HEK293 (cell line): ENCODE data around the gene HMG20A.

Experiments
- CTCF ChIA-PET: fragments of 350-600 bp; formaldehyde crosslinking; extraction: SDS; loops from one replicate; lab custom pipeline; 2021; ENCODE audit warnings: antibody characterized with exemption; lab: Yijun Ruan, JAX
- POLR2A ChIA-PET: fragments of 300-600 bp; formaldehyde crosslinking; extraction: SDS; loops from one replicate; lab custom pipeline; 2020; ENCODE audit warnings: antibody characterized with exemption, inconsistent platforms; lab: Yijun Ruan, JAX
- H3K27ac ChIP-seq: fragments of 200-500 bp; sonication (Bioruptor generic); 2 replicates; pipeline ENCODE4 v1.5.1; 2014; ENCODE audit warnings: low read depth, low read length, control low read depth, inconsistent platforms; ENCODE audit errors: extremely low read depth
- H3K36me3 ChIP-seq, 2 experiments: fragments of 200-500 bp in 1 of 2; sonication (Bioruptor generic) in 1 of 2; 1 replicate in 1 of 2; 2 replicates in 1 of 2; pipeline ENCODE4 v1.5.1; 2014 to 2017; ENCODE audit warnings: inconsistent platforms in 2 of 2, low read length in 2 of 2; ENCODE audit not compliant: control insufficient read depth in 2 of 2, insufficient read depth in 1 of 2
- H3K4me1 ChIP-seq: fragments of 200-500 bp; sonication (Bioruptor generic); 2 replicates; pipeline ENCODE4 v1.5.1; 2014; ENCODE audit warnings: mild to moderate bottlenecking, low read length, inconsistent platforms; ENCODE audit not compliant: control insufficient read depth, insufficient read depth
- H3K4me3 ChIP-seq: 2 replicates; pipeline ENCODE4 v1.5.1; 2011; ENCODE audit warnings: low read depth, mild to moderate bottlenecking, control low read depth, low read length, moderate library complexity
- H3K9me3 ChIP-seq: fragments of 200-500 bp; sonication (Bioruptor generic); 2 replicates; pipeline ENCODE4 v1.5.1; 2014; ENCODE audit warnings: low read depth, low read length, inconsistent platforms; ENCODE audit not compliant: control insufficient read depth, insufficient read depth
- BCL6B ChIP-seq: fragments of 450-650 bp; formaldehyde crosslinking; IDR thresholded peaks from 2 replicates; pipeline ENCODE4 v1.5.1; 2017; ENCODE audit warnings: missing biosample characterization, missing genetic modification characterization
- CTCF ChIP-seq: fragments of 450-650 bp; formaldehyde crosslinking; IDR thresholded peaks from 2 replicates; pipeline ENCODE4 v1.5.1; 2016; ENCODE audit warnings: missing biosample characterization, missing genetic modification characterization
- GLI2 ChIP-seq: fragments of 450-650 bp; formaldehyde crosslinking; IDR thresholded peaks from 2 replicates; pipeline ENCODE4; 2017; ENCODE audit warnings: missing biosample characterization, missing genetic modification characterization, low read depth, borderline replicate concordance
- HIC1 ChIP-seq: fragments of 450-650 bp; formaldehyde crosslinking; IDR thresholded peaks from 2 replicates; pipeline ENCODE4 v1.5.1; 2016; ENCODE audit warnings: missing biosample characterization, missing genetic modification characterization
- MYNN ChIP-seq: fragments of 450-650 bp; formaldehyde crosslinking; IDR thresholded peaks from 2 replicates; pipeline ENCODE4 v1.5.1; 2016; ENCODE audit warnings: missing biosample characterization, missing genetic modification characterization, borderline replicate concordance
- PRDM1 ChIP-seq: fragments of 450-650 bp; formaldehyde crosslinking; IDR thresholded peaks from 2 replicates; pipeline ENCODE4; 2016; ENCODE audit warnings: missing biosample characterization, missing genetic modification characterization
- ZBTB8A ChIP-seq: fragments of 450-650 bp; formaldehyde crosslinking; IDR thresholded peaks from 2 replicates; pipeline ENCODE4 v1.5.1; 2016; ENCODE audit warnings: missing biosample characterization, missing genetic modification characterization
- ZFP37 ChIP-seq: fragments of 450-650 bp; formaldehyde crosslinking; IDR thresholded peaks from 2 replicates; pipeline ENCODE4 v1.5.1; 2016; ENCODE audit warnings: missing biosample characterization, missing genetic modification characterization
- ZNF202 ChIP-seq: fragments of 450-650 bp; formaldehyde crosslinking; IDR thresholded peaks from 2 replicates; pipeline ENCODE4 v1.5.1; 2016; ENCODE audit warnings: missing biosample characterization, missing genetic modification characterization, borderline replicate concordance
- ZNF24 ChIP-seq: fragments of 450-650 bp; formaldehyde crosslinking; IDR thresholded peaks from 2 replicates; pipeline ENCODE4 v1.5.1; 2016; ENCODE audit warnings: missing biosample characterization, missing genetic modification characterization
- ZNF274 ChIP-seq, 2 experiments: fragments of 200-500 bp in 1 of 2; fragments of 450-650 bp in 1 of 2; sonication (Bioruptor generic) in 1 of 2; formaldehyde crosslinking in 1 of 2; IDR thresholded peaks; 2 replicates each; pipeline versions ENCODE4 v1.5.1 to v1.6.1; 2014 to 2016; ENCODE audit warnings: borderline replicate concordance in 1 of 2, inconsistent platforms in 1 of 2, low read length in 1 of 2, missing biosample characterization in 1 of 2, missing genetic modification characterization in 1 of 2
- ZNF311 ChIP-seq: fragments of 450-650 bp; formaldehyde crosslinking; IDR thresholded peaks from 2 replicates; pipeline ENCODE4 v1.5.1; 2017; ENCODE audit warnings: missing biosample characterization, missing genetic modification characterization, borderline replicate concordance
- ZNF335 ChIP-seq: fragments of 450-650 bp; formaldehyde crosslinking; conservative IDR thresholded peaks from 2 replicates; pipeline ENCODE4 v1.5.1; 2016; ENCODE audit warnings: missing biosample characterization, missing genetic modification characterization
- ZNF473 ChIP-seq: fragments of 450-650 bp; formaldehyde crosslinking; IDR thresholded peaks from 2 replicates; pipeline ENCODE4 v1.5.1; 2017; ENCODE audit warnings: missing biosample characterization, missing genetic modification characterization
- ZNF555 ChIP-seq: fragments of 450-650 bp; formaldehyde crosslinking; conservative IDR thresholded peaks from 2 replicates; pipeline ENCODE4 v1.5.1; 2017; ENCODE audit warnings: missing biosample characterization, mild to moderate bottlenecking, missing genetic modification characterization, inconsistent platforms
- ZNF677 ChIP-seq: fragments of 450-650 bp; IDR thresholded peaks from 2 replicates; pipeline ENCODE4 v1.5.0; 2018; ENCODE audit warnings: missing biosample characterization, mild to moderate bottlenecking, missing genetic modification characterization, moderate library complexity
- ZSCAN4 ChIP-seq: fragments of 450-650 bp; formaldehyde crosslinking; IDR thresholded peaks from 2 replicates; pipeline ENCODE4 v1.5.1; 2017; ENCODE audit warnings: missing biosample characterization, missing genetic modification characterization

Gene HMG20A

GRCh38 chr15:77455696-77456321 lies 35.1 kb downstream of the HMG20A start (continued):
- TF ChIP-seq ZNF311 (tag by site-specific recombination) (no peak), ZNF677 (no peak), ZFP37 (tag by site-specific recombination) (no peak), ZNF555 (no peak), ZBTB8A (no peak), CTCF (no peak)

- POLR2A ChIA-PET = no interaction called here
- H3K27ac ChIP-seq = no peak overlapping the region
- CTCF ChIA-PET = interaction anchor here (1.0 to 1.7 kb wide), 2 partner anchors 84 to 87 kb away, joined by 3 to 7 read pairs; no protein-coding TSS in a partner anchor
- H3K9me3 ChIP-seq = no peaks in the 10 kb centered on the region; the same call in 1 of the 2 replicates
- no peak overlapping the region for H3K4me3 ChIP-seq
- H3K4me1 ChIP-seq = peaks cover 8% of the 10 kb centered on the region; the same call in 1 of the 2 replicates
- peaks cover 24 to 28% of the 10 kb centered on the region in 2 experiments for H3K36me3 ChIP-seq
- TF ChIP-seq ZNF473 = no peak
- TF ChIP-seq HIC1 = no peak
- no peak for TF ChIP-seq ZSCAN4 (tag by site-specific recombination)
- no peak for TF ChIP-seq PRDM1
- no peak for TF ChIP-seq ZNF202
- TF ChIP-seq ZNF274 (IDR thresholded peaks at IDR 0.05; ENCODE audit: low read length) = no peak
- TF ChIP-seq ZNF274 (tag by site-specific recombination; IDR thresholded peaks at IDR 0.05; ENCODE audit: borderline replicate concordance) = no peak
- TF ChIP-seq GLI2 (tag by site-specific recombination) = no peak
- no peak for TF ChIP-seq CTCF
- no peak for TF ChIP-seq ZNF335 (tag by site-specific recombination)
- no peak for TF ChIP-seq ZNF24 (tag by site-specific recombination)
- TF ChIP-seq BCL6B (tag by site-specific recombination) = no peak
- no peak for TF ChIP-seq MYNN (tag by site-specific recombination)
Measured at GRCh38 chr15:77456746-77457145, 36.1 kb downstream of the HMG20A start.
